Measurements from ENCODE around the gene RAB23.
"Not testable (repeated sequence)": the region's sequence is repeated elsewhere in the genome, so short reads cannot be mapped to it uniquely, and the experiment has no call there.

Gene RAB23

DNA sequence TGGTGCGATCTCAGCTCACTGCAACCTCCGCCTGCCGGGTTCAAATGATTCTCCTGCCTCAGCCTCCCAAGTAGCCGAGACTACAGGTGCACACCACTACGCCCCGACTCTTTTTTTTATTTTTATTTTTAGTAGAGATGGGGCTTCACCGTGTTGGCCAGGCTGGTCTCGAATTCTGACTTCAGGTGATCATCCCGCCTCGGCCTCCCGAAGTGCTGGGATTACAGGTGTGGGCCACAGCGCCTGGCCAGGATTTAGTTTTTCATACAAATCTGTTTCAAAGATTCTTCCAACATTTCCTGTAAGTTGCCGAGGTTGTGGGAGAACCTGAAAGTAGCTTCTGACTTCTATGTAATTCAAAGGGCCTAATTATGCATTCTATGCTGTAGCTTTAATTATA is 21.4 kb upstream of the RAB23 start:
- in situ Hi-C loops (cut with MboI; ENCODE audit: low sequenced_read_pairs), result not testable (repeated sequence)

DNA sequence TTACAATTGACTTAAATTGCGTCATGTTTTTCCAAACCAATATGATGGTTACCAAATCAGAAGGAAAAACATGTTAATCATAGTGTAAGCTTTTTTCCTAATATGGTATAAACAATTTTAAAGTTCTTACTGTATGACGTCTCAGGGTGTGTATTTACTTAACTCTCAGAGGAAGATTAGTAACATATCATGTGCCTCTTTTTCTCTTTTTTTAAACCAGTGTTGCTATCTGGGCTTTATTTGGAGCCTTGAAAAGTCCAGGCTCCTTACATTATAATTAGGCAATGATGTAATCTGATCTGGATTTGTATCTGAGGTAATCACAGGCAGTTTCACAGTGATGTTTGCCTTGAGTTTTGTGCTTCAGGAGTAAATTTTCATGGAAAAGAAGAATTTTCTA is 20.4 kb upstream of the RAB23 start:
- in situ Hi-C loops (cut with MboI; ENCODE audit: low sequenced_read_pairs), result no loop called here

GRCh38 chr6:57226221-57226620 is 4.1 kb upstream of the RAB23 start:
- in situ Hi-C loops (cut with MboI; ENCODE audit: low sequenced_read_pairs), result no loop called here

GRCh38 chr6:57224769-57225515 is 2.8 kb upstream of the RAB23 start:
- in situ Hi-C loops (cut with MboI; ENCODE audit: low sequenced_read_pairs), result no loop called here

DNA sequence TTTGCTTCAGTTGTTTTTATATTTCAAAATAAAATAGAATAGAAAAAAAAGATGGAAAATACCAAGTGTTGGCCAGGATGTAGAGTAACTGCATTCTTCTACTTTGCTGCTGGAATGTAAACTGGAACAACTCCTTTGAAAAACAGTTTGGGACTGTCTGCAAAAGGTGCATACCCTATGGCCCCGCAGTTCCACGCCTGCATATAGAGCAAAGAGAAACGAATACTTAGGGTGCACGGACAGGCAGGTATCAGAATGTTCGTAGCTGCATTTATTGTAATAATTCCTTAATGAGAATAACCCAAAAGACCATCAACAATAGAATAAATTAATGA is 603 bp upstream of the RAB23 start:
- in situ Hi-C loops (cut with MboI; ENCODE audit: low sequenced_read_pairs), result no loop called here

DNA sequence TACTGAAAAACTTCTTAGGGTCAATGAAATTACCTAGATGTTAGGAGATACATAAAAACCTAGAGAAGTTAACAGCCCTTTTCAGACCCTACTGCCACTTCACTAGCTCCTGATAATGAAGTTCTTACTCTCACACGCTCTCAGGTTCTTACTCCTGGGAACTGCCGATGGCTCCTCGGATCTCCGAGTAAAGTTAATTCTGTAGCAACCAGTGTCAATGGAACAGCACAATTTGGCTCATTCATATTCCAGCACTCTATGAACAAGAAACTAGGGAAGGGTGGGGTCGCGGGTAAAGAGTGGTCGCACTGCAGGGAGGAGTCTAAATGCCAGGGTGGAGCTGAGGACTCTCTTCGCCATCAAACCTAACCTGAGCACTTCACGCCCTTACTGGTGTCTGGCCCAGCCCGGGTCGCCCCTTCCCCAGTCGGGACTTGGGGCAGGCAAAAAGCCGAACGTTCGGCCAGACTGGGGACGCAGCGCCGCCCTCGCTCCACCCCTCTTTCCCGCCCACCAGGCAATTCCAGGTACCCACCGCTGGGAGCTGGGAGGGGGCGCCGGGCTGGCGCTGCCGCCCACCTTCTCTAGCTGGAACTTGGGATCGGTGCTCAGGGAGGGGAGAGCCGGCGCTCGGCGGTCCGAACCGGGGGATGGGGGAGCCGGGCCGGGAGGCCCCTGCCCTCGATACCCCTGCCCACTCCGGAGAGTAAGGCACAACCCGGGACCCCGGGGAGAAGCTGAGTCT is 744 bp downstream of the RAB23 start:
- in situ Hi-C loops (cut with MboI; ENCODE audit: low sequenced_read_pairs), result no loop called here

GRCh38 chr6:57220083-57220703 is 1.9 kb downstream of the RAB23 start:
- in situ Hi-C loops (cut with MboI; ENCODE audit: low sequenced_read_pairs), result no loop called here

- in situ Hi-C loops (cut with MboI; ENCODE audit: low sequenced_read_pairs), result no loop called here
These were observed 4.8 kb downstream of the RAB23 start for GRCh38 chr6:57217270-57217669.

GRCh38 chr6:57216235-57217101 is 5.6 kb downstream of the RAB23 start:
- in situ Hi-C loops (cut with MboI; ENCODE audit: low sequenced_read_pairs), result no loop called here

- in situ Hi-C loops (cut with MboI; ENCODE audit: low sequenced_read_pairs), result no loop called here
These were observed 6.8 kb downstream of the RAB23 start for GRCh38 chr6:57215260-57215659.

DNA sequence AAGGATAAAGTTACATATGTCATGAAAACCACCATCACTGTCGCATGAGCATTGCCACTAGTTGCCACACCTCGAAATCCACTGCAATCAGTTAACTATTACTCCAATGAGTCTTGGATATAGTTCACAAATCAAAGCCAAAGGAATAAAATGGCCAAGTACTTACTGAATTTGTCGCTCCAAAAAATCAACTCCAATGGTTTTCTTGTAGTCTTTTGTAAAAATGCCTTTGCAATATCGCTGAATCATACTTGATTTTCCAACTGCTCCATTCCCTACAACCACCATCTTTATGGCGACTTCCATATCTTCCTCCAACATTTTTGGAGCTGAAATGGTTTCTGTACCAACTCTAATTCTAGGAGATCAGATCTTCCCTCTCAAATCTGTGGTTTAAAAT is 12.0 kb downstream of the RAB23 start:
- in situ Hi-C loops (cut with MboI; ENCODE audit: low sequenced_read_pairs), result no loop called here

DNA sequence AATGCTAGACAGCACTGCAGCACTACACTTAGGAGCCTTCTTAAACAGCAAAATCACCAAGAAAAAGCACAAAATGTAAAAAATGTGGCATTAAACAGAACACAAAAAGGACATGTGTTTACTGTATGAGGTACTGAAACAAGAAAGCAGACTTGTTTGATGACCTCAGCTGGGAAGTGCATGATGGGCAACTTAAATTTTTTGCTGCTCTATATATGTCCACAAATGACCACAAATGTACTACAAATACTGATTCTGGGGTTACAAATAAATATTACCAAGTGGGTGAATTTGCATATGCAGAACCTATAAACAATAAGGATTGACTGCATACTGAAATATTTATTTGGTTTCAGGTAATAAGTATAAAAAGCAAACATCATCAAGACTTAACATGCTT is 13.1 kb downstream of the RAB23 start:
- in situ Hi-C loops (cut with MboI; ENCODE audit: low sequenced_read_pairs), result no loop called here

DNA sequence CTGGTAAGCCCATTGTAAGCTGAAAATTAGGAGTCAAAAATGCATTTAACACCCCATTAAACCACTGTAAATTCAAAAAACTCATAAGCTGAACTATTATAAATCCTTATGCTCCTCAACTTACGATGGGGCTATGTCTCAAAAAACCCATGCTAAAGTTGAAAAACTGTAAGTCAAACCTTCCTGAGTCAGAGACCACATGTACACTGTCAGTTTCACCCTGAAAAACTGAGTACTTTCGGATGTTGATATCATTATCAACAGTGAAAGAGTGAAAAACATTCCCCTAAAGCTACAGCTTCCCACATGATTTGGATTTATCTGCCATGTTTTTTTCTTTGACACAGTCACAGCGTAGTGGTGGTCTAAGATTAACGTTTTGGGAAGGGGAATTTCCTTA is 14.2 kb downstream of the RAB23 start:
- in situ Hi-C loops (cut with MboI; ENCODE audit: low sequenced_read_pairs), result no loop called here

DNA sequence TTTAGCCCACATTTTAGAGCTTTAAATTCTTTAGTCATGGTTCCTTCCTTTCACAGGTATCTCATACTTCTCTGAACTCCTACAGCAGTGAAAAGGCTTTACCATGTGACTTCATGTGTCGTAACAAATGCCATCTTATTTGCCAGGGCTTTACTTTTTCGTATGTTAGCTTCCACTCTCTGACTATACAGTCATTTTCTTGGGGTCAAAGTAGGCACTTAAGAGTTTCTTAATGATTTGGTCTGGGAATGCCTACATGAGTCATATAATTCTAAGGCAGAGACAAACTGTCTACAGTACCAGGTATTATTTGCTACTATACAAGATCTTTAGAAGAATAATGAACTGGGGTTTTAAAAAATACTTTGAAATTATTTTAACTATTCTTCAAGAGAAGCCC is 15.0 kb downstream of the RAB23 start:
- in situ Hi-C loops (cut with MboI; ENCODE audit: low sequenced_read_pairs), result no loop called here

- in situ Hi-C loops (cut with MboI; ENCODE audit: low sequenced_read_pairs), result no loop called here
These were observed 16.4 kb downstream of the RAB23 start for GRCh38 chr6:57205550-57206328.

GRCh38 chr6:57201718-57202117 is 20.4 kb downstream of the RAB23 start:
- in situ Hi-C loops (cut with MboI; ENCODE audit: low sequenced_read_pairs), result no loop called here

GRCh38 chr6:57198926-57199636 is 23.0 kb downstream of the RAB23 start:
- in situ Hi-C loops (cut with MboI; ENCODE audit: low sequenced_read_pairs), result no loop called here

GRCh38 chr6:57195457-57195856 is 26.6 kb downstream of the RAB23 start:
- in situ Hi-C loops (cut with MboI; ENCODE audit: low sequenced_read_pairs), result no loop called here

GRCh38 chr6:57193177-57193576 is 28.9 kb downstream of the RAB23 start:
- in situ Hi-C loops (cut with MboI; ENCODE audit: low sequenced_read_pairs), result no loop called here

GRCh38 chr6:57190140-57190539 is 32.0 kb downstream of the RAB23 start:
- in situ Hi-C loops (cut with MboI; ENCODE audit: low sequenced_read_pairs), result no loop called here

All from HL-60/S4 treated with retinoic acid at 250 ng/mL for 4 days and 3 days (cell line).